Liver (tissue), 9 donors: ENCODE results near the gene MALRD1. TPM values are rescaled to one million over a fixed set of nuclear protein-coding genes. Genes with fewer than 3 reads are reported as not detected.

Experiments used
- DNase-seq: peaks from one replicate; pipeline ENCODE4 v3.0.0-alpha.2; 2017; ENCODE audit warnings: low spot score
- H3K27ac ChIP-seq, 2 donors: one replicate each; pipeline ENCODE4 v1.7.0; 2013; ENCODE audit warnings: inconsistent platforms in 2 of 2, low read length in 2 of 2, control low read depth in 1 of 2, low read depth in 1 of 2, mild to moderate bottlenecking in 1 of 2
- H3K27me3 ChIP-seq, 4 donors: one replicate each; pipeline versions ENCODE4 v1.6.1 to v1.7.0; 2013; ENCODE audit warnings: low read length in 3 of 4, inconsistent platforms in 1 of 4, mild to moderate bottlenecking in 1 of 4, moderate library complexity in 1 of 4; ENCODE audit not compliant: control insufficient read depth in 4 of 4, insufficient read depth in 4 of 4
- H3K36me3 ChIP-seq, 4 donors: one replicate each; pipeline versions ENCODE4 v1.6.1 to v1.7.0; 2013; ENCODE audit warnings: low read length in 3 of 4, mild to moderate bottlenecking in 3 of 4, low read depth in 1 of 4, moderate library complexity in 1 of 4; ENCODE audit not compliant: control insufficient read depth in 4 of 4, insufficient read depth in 3 of 4
- H3K4me1 ChIP-seq, 4 donors: one replicate each; pipeline versions ENCODE4 v1.6.1 to v1.7.0; 2013; ENCODE audit warnings: low read length in 3 of 4, mild to moderate bottlenecking in 3 of 4, moderate library complexity in 1 of 4; ENCODE audit not compliant: control insufficient read depth in 4 of 4, insufficient read depth in 4 of 4
- H3K4me3 ChIP-seq, 3 donors: one replicate each; pipeline versions ENCODE4 v1.6.1 to v1.7.0; 2013; ENCODE audit warnings: low read length in 3 of 3, control low read depth in 1 of 3, low read depth in 1 of 3, mild to moderate bottlenecking in 1 of 3
- H3K9ac ChIP-seq, 2 donors: one replicate each; pipeline ENCODE4 v1.7.0; 2013; ENCODE audit warnings: low read length in 2 of 2, mild to moderate bottlenecking in 2 of 2, moderate library complexity in 2 of 2, control low read depth in 1 of 2, low read depth in 1 of 2
- H3K9me3 ChIP-seq, 4 donors: one replicate each; pipeline versions ENCODE4 v1.6.1 to v1.7.0; 2013; ENCODE audit warnings: low read length in 3 of 4; ENCODE audit not compliant: control insufficient read depth in 4 of 4
- ATF3 ChIP-seq: IDR thresholded peaks from 2 replicates; pipeline ENCODE4 v1.6.1; 2016; ENCODE audit warnings: antibody characterized with exemption
- CTCF ChIP-seq: fragments of 150-350 bp; IDR thresholded peaks from 2 replicates; pipeline ENCODE4 v1.5.1; 2017; ENCODE audit warnings: improper control_type of control experiment, low read depth, low read length; ENCODE audit not compliant: missing input control
- EGR1 ChIP-seq, 2 donors: IDR thresholded peaks; 2 replicates each; pipeline ENCODE4 v1.6.1; 2016 to 2018; ENCODE audit warnings: antibody characterized with exemption in 2 of 2, low read depth in 2 of 2
- FOXA1 ChIP-seq: IDR thresholded peaks from 2 replicates; pipeline ENCODE4 v1.6.1; 2016; ENCODE audit warnings: antibody characterized with exemption
- FOXA2 ChIP-seq: IDR thresholded peaks from 2 replicates; pipeline ENCODE4 v1.6.1; 2016; ENCODE audit warnings: antibody characterized with exemption
- GABPA ChIP-seq, 2 donors: IDR thresholded peaks in 1 of 2; conservative IDR thresholded peaks in 1 of 2; 2 replicates each; pipeline ENCODE4 v1.6.1; 2016; ENCODE audit warnings: antibody characterized with exemption in 2 of 2, mild to moderate bottlenecking in 1 of 2, moderate library complexity in 1 of 2
- HNF4A ChIP-seq, 2 donors: conservative IDR thresholded peaks; 2 replicates each; pipeline ENCODE4 v1.6.1; 2016; ENCODE audit warnings: antibody characterized with exemption in 2 of 2, mild to moderate bottlenecking in 2 of 2
- HNF4G ChIP-seq: IDR thresholded peaks from 2 replicates; pipeline ENCODE4 v1.6.1; 2016; ENCODE audit warnings: antibody characterized with exemption
- JUND ChIP-seq, 2 donors: IDR thresholded peaks; 2 replicates each; pipeline ENCODE4 v1.6.1; 2016; ENCODE audit warnings: antibody characterized with exemption in 2 of 2
- MAX ChIP-seq: IDR thresholded peaks from 2 replicates; pipeline ENCODE4 v1.6.1; 2016; ENCODE audit warnings: antibody characterized with exemption
- NR2F2 ChIP-seq: IDR thresholded peaks from 2 replicates; pipeline ENCODE4 v1.6.1; 2016; ENCODE audit warnings: antibody characterized with exemption
- RAD21 ChIP-seq, 2 donors: IDR thresholded peaks; 2 replicates each; pipeline ENCODE4 v1.6.1; 2016; ENCODE audit warnings: antibody characterized with exemption in 2 of 2, mild to moderate bottlenecking in 2 of 2
- REST ChIP-seq: IDR thresholded peaks from 2 replicates; pipeline ENCODE4 v1.6.1; 2016; ENCODE audit warnings: antibody characterized with exemption, mild to moderate bottlenecking
- RXRA ChIP-seq, 2 donors: IDR thresholded peaks; 2 replicates each; pipeline ENCODE4 v1.6.1; 2017 to 2018; ENCODE audit warnings: antibody characterized with exemption in 2 of 2, mild to moderate bottlenecking in 1 of 2
- SP1 ChIP-seq: IDR thresholded peaks from 2 replicates; pipeline ENCODE4 v1.6.1; 2018; ENCODE audit warnings: antibody characterized with exemption, mild to moderate bottlenecking
- TAF1 ChIP-seq: conservative IDR thresholded peaks from 2 replicates; pipeline ENCODE4 v1.6.1; 2016; ENCODE audit warnings: antibody characterized with exemption, mild to moderate bottlenecking
- YY1 ChIP-seq: IDR thresholded peaks from 2 replicates; pipeline ENCODE4 v1.6.1; 2016; ENCODE audit warnings: antibody characterized with exemption, mild to moderate bottlenecking
- WGBS: extraction: QIAGEN DNeasy Blood & Tissue Kit; methylation state at CpG from one replicate; pipeline ENCODE4 v1.1.7; 2013; 5-methylcytosine and 5-hydroxymethylcytosine counted together
- polyA plus RNA-seq, 2 donors: library from polyadenylated mRNA; stranded (reverse) in 1 of 2; unstranded in 1 of 2; fragments of 200-250 nt in 1 of 2; fragments of >200 nt in 1 of 2; fragmentation: Nextera tagmentation in 1 of 2; extraction: Ambion mirVana in 1 of 2; gene quantifications; one replicate each; pipeline versions ENCODE4 v1.2.1 to v1.2.3, GENCODE V29; 2013 to 2015
- total RNA-seq, 2 donors: library from RNA; depleted of rRNA; stranded (reverse); fragments of >200 nt; gene quantifications; one replicate each; pipeline ENCODE4 v1.2.3, GENCODE V29; 2014
- TF ChIP-seq, protein P1 (sequence below): IDR thresholded peaks from 2 replicates; pipeline ENCODE4 v1.6.1; 2016; ENCODE audit warnings: antibody characterized with exemption
- donor health status: healthy.
- donor health status: healthy.
- donor health status: healthy.
- donor health status: healthy.
- donor health status: healthy.

Gene MALRD1
- total and polyA plus RNA-seq, 4 donors = 0.37 to 0.59 TPM; not detected in 2

DNA sequence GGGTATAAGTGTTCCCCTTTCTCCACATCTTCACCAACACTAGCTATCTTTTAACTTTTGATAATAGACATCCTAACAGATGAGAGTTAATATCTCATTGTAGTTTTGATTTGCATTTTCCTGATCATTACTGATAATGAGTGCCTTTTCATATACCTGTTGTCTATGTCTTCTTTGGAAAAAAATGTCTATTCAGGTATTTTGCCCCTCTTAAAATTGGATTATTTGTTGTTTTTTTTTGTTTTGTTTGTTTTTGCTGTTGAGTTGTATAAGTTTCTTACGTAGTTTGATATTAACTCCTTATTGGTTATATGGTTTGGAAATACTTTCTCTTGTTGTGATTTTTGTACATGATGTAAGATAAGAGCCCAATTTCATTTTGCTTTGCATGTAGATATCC is 214.7 kb downstream of the MALRD1 start:
- WGBS = 40% methylated on average over 1 of the region's 1 CpG
- Histone ChIP-seq H3K36me3 (no peaks in the 10 kb centered on the region), H3K9me3 (no peaks in the 10 kb centered on the region), H3K4me3 (no peak overlapping the region), H3K9ac (no peak overlapping the region), H3K27ac (no peak overlapping the region), H3K4me1 (no peaks in the 10 kb centered on the region), H3K27me3 (no peaks in the 10 kb centered on the region)
- no peak for TF ChIP-seq EGR1 (IDR thresholded peaks at IDR 0.05; ENCODE audit: low read depth in 2 of 2)
- TF ChIP-seq REST = no peak
- TF ChIP-seq MAX = no peak
- no peak for TF ChIP-seq RXRA (IDR thresholded peaks at IDR 0.05)
- no peak for TF ChIP-seq SP1
- TF ChIP-seq YY1 = no peak
- no peak for TF ChIP-seq HNF4G
- TF ChIP-seq TAF1 = no peak
- TF ChIP-seq NR2F2 = no peak
- no peak for TF ChIP-seq HNF4A (conservative IDR thresholded peaks at IDR 0.05)
- TF ChIP-seq, protein P1, sequence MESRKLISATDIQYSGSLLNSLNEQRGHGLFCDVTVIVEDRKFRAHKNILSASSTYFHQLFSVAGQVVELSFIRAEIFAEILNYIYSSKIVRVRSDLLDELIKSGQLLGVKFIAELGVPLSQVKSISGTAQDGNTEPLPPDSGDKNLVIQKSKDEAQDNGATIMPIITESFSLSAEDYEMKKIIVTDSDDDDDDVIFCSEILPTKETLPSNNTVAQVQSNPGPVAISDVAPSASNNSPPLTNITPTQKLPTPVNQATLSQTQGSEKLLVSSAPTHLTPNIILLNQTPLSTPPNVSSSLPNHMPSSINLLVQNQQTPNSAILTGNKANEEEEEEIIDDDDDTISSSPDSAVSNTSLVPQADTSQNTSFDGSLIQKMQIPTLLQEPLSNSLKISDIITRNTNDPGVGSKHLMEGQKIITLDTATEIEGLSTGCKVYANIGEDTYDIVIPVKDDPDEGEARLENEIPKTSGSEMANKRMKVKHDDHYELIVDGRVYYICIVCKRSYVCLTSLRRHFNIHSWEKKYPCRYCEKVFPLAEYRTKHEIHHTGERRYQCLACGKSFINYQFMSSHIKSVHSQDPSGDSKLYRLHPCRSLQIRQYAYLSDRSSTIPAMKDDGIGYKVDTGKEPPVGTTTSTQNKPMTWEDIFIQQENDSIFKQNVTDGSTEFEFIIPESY = no peak
- TF ChIP-seq CTCF = no peak
- TF ChIP-seq FOXA1 = no peak
- TF ChIP-seq GABPA (IDR thresholded peaks at IDR 0.05 in 1 of 2, conservative IDR thresholded peaks at IDR 0.05 in 1 of 2) = no peak
- TF ChIP-seq RAD21 (IDR thresholded peaks at IDR 0.05) = no peak
- no peak for TF ChIP-seq ATF3
- DNase-seq = no peak

DNA sequence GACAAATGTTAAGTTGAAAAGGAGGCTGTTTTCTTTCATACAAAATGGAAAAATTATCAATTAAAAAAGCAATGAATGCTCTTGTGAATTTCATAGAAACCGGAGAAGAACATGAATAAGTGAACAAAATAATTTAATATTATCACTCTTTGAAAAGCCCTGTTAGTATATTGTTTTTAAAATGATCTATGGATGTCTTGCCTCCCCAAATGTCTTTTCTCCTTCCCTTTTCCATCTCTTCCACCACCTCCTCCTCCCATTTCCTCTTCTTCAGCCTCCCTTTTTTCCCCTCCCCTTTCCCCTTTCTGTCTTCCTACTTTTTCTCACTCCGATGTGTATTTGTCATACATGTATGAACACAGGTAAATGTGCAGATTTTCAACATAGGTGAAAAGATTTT is 234.7 kb downstream of the MALRD1 start:
- Histone ChIP-seq H3K4me1 (no peaks in the 10 kb centered on the region), H3K9ac (no peak overlapping the region), H3K27ac (no peak overlapping the region), H3K36me3 (no peaks in the 10 kb centered on the region), H3K9me3 (no peaks in the 10 kb centered on the region), H3K27me3 (no peaks in the 10 kb centered on the region), H3K4me3 (no peak overlapping the region)
- DNase-seq = no peak
- 80% methylated on average over 2 of the region's 2 CpGs for WGBS
- TF ChIP-seq ATF3 = no peak
- TF ChIP-seq SP1 = no peak
- TF ChIP-seq FOXA2 = no peak
- TF ChIP-seq HNF4G = no peak
- no peak for TF ChIP-seq JUND (IDR thresholded peaks at IDR 0.05)
- TF ChIP-seq FOXA1 = no peak
- no peak for TF ChIP-seq RXRA (IDR thresholded peaks at IDR 0.05)
- TF ChIP-seq TAF1 = no peak
- TF ChIP-seq NR2F2 = no peak
- TF ChIP-seq RAD21 (IDR thresholded peaks at IDR 0.05) = no peak
- TF ChIP-seq REST = no peak
- no peak for TF ChIP-seq EGR1 (IDR thresholded peaks at IDR 0.05; ENCODE audit: low read depth in 2 of 2)
- TF ChIP-seq YY1 = no peak
- TF ChIP-seq GABPA (IDR thresholded peaks at IDR 0.05 in 1 of 2, conservative IDR thresholded peaks at IDR 0.05 in 1 of 2) = no peak
- TF ChIP-seq, protein P1 = no peak
- TF ChIP-seq HNF4A (conservative IDR thresholded peaks at IDR 0.05) = no peak
